ENCODE data around the gene MYOG. TPM values are rescaled to one million over a fixed set of nuclear protein-coding genes. Genes with fewer than 3 reads are reported as not detected.
A peak's percentile ranks its signal among the peaks of the same experiment; 100 is the strongest.

The MYOG gene
- total RNA-seq, 1 donor from 2014 or later = not detected

DNA sequence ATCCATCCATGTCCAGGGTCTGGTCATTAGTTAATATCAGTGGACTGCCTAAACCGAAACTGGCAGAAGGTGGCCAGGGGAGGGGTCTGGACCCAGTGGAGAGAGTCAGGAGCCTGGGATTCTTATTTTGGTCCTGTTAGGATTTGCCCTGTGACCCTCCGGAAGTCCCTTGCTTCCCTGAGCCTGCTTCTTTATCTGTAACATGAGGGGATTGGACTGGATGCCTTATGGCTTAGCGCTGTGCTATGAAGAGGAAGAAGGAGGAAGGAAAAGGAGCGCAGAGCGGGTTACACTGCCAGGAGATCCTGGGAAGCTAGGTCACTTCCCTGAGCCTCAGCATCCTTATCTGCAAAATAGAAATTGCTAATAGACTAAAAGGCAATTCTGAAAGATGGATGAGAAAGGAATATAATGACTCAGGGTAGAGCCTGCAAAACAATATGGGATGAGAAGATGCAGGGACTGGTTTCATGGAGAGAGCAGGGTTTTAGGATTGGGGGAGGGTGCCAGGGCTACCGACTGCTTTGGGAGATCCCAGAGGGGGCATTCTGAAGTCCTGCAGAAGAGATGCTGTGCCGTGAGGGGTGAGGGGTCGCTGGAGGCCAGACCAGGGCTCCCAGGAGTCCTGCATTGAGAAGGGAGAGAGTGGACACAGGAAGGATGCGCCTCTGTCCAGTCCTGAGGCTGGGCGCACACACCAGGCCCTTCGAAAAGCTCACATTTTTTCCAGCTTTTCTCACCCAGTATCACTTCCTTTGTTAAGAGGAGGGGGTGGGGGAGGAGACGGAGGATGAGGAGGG lies 41.3 kb upstream of the MYOG start:
- peak in 1 of 2 donors; percentile 83 for DNase-seq (ENCODE audit: extremely low spot score in 2 of 2)
- no peaks in the 10 kb centered on the region for H3K36me3 ChIP-seq
- intact Hi-C loops (cut with DNase I) = no loop called here
- H3K9me3 ChIP-seq = no peaks in the 10 kb centered on the region
- H3K4me1 ChIP-seq = peaks cover 28% of the 10 kb centered on the region
- peak overlapping the region; percentile 65 for H3K27ac ChIP-seq
- no peaks in the 10 kb centered on the region for H3K27me3 ChIP-seq
- H3K4me3 ChIP-seq = peak overlapping the region; percentile 42 to 56
- no peak for TF ChIP-seq POLR2AphosphoS5 (IDR thresholded peaks at IDR 0.05; ENCODE audit: insufficient read depth in 1 of 2, low read depth in 1 of 2)
- no peak for TF ChIP-seq POLR2A (IDR thresholded peaks at IDR 0.05)
- TF ChIP-seq, protein P1, sequence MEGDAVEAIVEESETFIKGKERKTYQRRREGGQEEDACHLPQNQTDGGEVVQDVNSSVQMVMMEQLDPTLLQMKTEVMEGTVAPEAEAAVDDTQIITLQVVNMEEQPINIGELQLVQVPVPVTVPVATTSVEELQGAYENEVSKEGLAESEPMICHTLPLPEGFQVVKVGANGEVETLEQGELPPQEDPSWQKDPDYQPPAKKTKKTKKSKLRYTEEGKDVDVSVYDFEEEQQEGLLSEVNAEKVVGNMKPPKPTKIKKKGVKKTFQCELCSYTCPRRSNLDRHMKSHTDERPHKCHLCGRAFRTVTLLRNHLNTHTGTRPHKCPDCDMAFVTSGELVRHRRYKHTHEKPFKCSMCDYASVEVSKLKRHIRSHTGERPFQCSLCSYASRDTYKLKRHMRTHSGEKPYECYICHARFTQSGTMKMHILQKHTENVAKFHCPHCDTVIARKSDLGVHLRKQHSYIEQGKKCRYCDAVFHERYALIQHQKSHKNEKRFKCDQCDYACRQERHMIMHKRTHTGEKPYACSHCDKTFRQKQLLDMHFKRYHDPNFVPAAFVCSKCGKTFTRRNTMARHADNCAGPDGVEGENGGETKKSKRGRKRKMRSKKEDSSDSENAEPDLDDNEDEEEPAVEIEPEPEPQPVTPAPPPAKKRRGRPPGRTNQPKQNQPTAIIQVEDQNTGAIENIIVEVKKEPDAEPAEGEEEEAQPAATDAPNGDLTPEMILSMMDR (IDR thresholded peaks at IDR 0.05) = no peak

DNA sequence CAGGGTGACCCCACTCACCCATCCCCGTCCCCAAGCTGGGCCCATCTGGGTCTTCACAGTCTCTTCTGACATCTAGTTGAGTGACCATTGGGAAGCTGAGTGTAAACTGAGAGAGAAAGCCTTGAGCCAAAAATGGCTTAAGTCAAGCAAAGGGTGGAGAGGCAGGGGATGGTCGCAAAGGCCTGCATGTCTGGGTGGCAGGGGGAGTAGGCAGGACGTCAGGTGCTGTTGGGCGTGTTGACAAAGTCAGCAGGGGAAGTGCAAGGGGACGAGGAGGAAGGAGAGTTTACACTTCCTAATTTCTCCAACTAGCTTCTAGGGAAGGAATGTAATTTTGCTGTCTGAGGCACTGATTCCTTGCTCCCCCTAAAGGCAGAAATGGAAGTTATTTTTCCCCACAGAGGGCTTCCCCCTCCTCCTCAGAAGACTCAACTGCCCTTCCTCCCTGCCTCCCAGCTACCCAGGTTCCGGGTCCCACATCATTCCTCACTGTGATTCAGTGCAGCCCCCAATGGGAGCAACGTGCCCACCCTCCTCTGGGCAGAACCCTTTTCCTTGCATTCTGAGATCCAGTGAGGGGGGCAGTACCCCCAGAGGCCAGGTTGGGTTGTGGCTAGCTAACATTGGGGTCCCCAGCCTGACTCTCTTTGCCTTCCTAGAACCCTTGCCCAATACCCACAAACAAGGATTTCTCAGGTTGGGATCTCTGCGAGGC lies 40.5 kb upstream of the MYOG start:
- peak in 1 of 2 donors; percentile 80 for DNase-seq (ENCODE audit: extremely low spot score in 2 of 2)
- TF ChIP-seq, protein P1 (IDR thresholded peaks at IDR 0.05) = peak in 1 of 3 experiments; percentile 4
- no peak for TF ChIP-seq POLR2AphosphoS5 (IDR thresholded peaks at IDR 0.05; ENCODE audit: insufficient read depth in 1 of 2, low read depth in 1 of 2)

DNA sequence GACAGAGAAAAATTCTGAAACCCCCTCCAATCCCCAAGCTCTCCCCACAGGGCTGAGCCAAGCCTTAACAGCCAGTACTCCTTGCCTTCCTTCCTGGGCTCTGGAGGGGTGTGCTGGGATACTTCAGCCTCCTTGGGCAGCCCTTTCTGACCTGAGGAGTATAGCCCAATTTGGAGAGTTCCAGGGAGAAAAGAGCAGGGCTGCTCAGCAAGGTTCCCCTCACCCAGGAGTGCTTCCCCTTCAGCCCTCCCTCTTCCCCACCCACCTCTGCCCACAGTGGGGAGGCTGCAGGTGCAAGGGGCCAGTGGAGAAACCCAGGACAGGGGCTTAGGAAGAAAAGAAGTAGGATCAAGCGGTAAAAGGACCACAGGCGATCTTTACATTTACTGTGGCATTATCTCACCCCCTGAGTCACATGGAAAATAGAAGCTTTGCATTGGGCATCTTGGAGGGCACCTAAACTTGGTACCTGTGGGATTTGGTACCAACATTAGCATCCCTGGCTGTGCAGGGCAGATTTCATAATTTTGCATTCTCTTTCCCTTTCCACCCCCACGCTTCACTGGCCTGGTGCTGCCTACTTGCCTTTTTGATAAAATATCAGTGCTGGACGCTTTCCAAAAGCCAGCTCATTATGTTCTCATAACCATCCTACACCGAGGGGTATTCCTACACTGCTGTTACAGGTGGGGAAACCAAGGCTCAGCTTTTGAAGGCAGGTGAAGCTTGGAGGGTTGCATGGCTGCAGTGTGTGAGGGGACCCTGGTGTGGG lies 38.9 kb upstream of the MYOG start:
- no peaks in the 10 kb centered on the region for H3K36me3 ChIP-seq
- no peaks in the 10 kb centered on the region for H3K9me3 ChIP-seq
- H3K4me3 ChIP-seq = no peak overlapping the region
- intact Hi-C loops (cut with DNase I) = loop anchor here (5.0 kb wide), 1 partner anchor 88 kb away; no protein-coding TSS in a partner anchor
- no peaks in the 10 kb centered on the region for H3K27me3 ChIP-seq
- TF ChIP-seq POLR2A (IDR thresholded peaks at IDR 0.05) = no peak
- TF ChIP-seq, protein P1 (IDR thresholded peaks at IDR 0.05) = no peak
- no peak for TF ChIP-seq POLR2AphosphoS5 (IDR thresholded peaks at IDR 0.05; ENCODE audit: insufficient read depth in 1 of 2, low read depth in 1 of 2)
- no peak overlapping the region for H3K27ac ChIP-seq
- H3K4me1 ChIP-seq = peaks cover 28% of the 10 kb centered on the region
- no peak for DNase-seq (ENCODE audit: extremely low spot score in 2 of 2)

More for the DNA sequence above, 40.5 kb upstream of the MYOG start:
- Histone ChIP-seq H3K27ac (no peak overlapping the region), H3K36me3 (no peaks in the 10 kb centered on the region), H3K27me3 (no peaks in the 10 kb centered on the region), H3K9me3 (no peaks in the 10 kb centered on the region), H3K4me1 (peaks cover 28% of the 10 kb centered on the region), H3K4me3 (no peak overlapping the region)
- intact Hi-C loops (cut with DNase I) = no loop called here

DNA sequence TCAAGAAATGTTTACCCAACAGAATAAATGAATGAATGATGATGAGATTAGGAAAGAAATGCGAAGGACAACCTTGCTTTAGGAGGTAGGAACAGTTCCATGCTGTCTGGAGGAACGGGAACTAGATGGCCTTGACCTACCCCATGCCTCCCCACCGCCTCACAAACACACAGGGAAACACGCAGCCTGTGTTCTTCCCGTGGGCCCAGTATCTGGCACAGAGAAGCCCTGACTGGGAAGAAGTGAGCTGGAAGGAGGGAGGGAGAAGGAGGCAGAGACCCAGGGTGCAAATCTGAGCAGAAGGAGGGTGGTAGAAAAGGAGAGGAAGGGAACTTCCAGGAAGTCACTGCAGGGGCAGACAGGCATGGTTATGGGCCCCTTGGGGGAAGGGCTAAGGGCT lies 38.2 kb upstream of the MYOG start:
- Histone ChIP-seq H3K36me3 (no peaks in the 10 kb centered on the region), H3K27ac (no peak overlapping the region), H3K4me1 (peaks cover 26% of the 10 kb centered on the region), H3K9me3 (no peaks in the 10 kb centered on the region), H3K4me3 (no peak overlapping the region), H3K27me3 (no peaks in the 10 kb centered on the region)
- intact Hi-C loops (cut with DNase I) = loop anchor here (5.0 kb wide), 1 partner anchor 88 kb away; no protein-coding TSS in a partner anchor
- no peak for DNase-seq (ENCODE audit: extremely low spot score in 2 of 2)
- TF ChIP-seq, protein P1 (IDR thresholded peaks at IDR 0.05) = no peak
- TF ChIP-seq POLR2AphosphoS5 (IDR thresholded peaks at IDR 0.05; ENCODE audit: insufficient read depth in 1 of 2, low read depth in 1 of 2) (no peak), POLR2A (IDR thresholded peaks at IDR 0.05) (no peak)
